VCaP (cell line): ENCODE data around the gene RPS5.
"Not testable (repeated sequence)": the region's sequence is repeated elsewhere in the genome, so short reads cannot be mapped to it uniquely, and the experiment has no call there.

Experiments used
- H3K27ac ChIP-seq: fragments of 450-650 bp; 2 replicates; pipeline ENCODE4 v1.5.1; 2017
- CTCF ChIP-seq: fragments of 450-650 bp; conservative IDR thresholded peaks from 2 replicates; pipeline ENCODE4 v1.5.1; 2017; ENCODE audit warnings: mild to moderate bottlenecking, moderate library complexity

The RPS5 gene

DNA sequence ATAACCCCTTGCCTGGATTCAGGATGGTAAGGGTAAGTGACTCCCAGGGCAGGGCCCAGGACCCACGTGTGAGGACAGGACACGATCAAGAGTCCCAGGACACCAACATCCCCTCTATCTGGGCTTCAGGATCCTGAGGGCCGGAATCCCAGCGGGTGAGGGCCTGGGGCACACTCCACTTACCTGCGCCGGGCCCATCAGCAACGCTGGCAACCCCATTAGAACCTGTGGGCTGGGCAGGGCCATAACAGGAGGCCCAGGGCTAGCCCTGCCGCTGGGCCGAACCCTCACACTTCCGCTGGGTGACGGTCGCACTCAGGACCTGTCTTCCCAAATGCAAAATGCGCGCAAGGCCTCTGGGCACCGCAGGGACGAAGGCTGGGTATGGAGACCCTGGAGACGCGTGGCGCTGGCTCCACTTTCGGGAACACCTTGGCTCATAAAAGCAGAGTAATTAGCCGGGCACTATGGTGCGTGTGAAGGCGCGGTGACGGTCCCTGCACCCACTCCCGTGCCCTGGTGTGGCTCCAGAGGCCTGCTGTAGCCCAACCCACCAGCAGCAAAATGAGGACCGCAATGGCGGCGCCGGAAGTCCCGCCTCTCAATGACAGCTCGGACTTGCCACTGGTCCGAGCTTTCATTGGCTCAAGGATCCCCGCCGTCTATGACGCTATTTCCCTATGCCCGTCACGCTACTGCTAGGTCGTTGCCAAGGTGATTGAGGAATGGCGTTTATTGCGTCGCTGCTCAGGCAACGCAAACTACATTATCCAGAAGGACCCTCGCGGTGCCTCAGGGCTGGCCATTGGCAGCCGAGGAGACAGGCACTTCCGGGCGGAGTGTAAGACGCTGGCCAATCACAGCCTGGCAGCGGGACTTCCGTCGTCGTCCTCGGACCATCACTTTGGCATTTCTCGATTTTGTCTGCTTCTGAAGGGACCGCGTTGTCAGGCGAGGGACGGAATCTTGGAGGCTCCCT, 52.8 kb downstream of the RPS5 start, which contains the start of gene ZNF132:
Gene ZNF132, minus strand, starts transcription at position 578 of the 979 bp plus-strand sequence. Its CDS starts 332 bp downstream, at position 246.
- TF ChIP-seq CTCF = no peak
- H3K27ac ChIP-seq = peak within 1 kb of the TSS; percentile 27; the same call in 1 of the 2 replicates

DNA sequence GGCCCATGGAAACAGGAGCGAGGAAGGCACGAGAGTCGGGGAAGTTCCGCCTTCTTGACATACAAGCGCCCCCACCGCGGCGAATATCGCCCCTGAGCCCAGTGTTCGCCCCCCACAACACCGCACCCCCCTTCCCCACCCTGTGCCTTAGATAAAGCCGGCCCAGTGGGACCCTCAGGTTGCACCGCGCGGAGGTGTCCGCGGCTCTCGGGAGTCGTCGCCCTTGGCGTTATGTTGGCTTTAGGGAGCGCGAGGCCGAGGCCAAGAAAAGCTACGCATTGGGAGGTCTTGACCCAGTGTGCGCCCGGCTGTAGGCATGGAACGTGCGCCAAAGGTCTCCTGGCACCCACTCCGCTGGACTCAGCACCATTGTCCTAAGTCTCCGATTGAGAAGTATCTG, 53.5 kb downstream of the RPS5 start:
- no peak for TF ChIP-seq CTCF
- no peak overlapping the region for H3K27ac ChIP-seq

GRCh38 chr19:58442986-58443385, 55.9 kb downstream of the RPS5 start:
- not testable (repeated sequence) for H3K27ac ChIP-seq
